Activated naive CD8-positive, alpha-beta T cell treated with anti-CD3 and anti-CD28 coated beads, Interleukin-2, amount 50 U/mL, for 24 hours (primary cell): ENCODE data around the gene PHACTR4.
"Not testable (repeated sequence)": the region's sequence is repeated elsewhere in the genome, so short reads cannot be mapped to it uniquely, and the experiment has no call there.

Experiments used
- ATAC-seq: fragments of 150-1000 bp; cut with Tn5 transposase; one replicate; pipeline ENCODE4 v1.10.0; 2021
- DNase-seq: peaks from one replicate; pipeline ENCODE4 v3.0.0; 2021
- H3K27ac Mint-ChIP-seq: one replicate; pipeline ENCODE4 v1.8.0; 2021; ENCODE audit warnings: mild to moderate bottlenecking, mixed read lengths
- H3K27me3 Mint-ChIP-seq: one replicate; pipeline ENCODE4 v1.8.0; 2021; ENCODE audit warnings: mixed read lengths
- H3K36me3 Mint-ChIP-seq: one replicate; pipeline ENCODE4 v1.8.0; 2021; ENCODE audit warnings: low read depth, mixed read lengths
- H3K4me1 Mint-ChIP-seq: one replicate; pipeline ENCODE4 v1.8.0; 2021; ENCODE audit warnings: mixed read lengths
- H3K4me3 Mint-ChIP-seq: one replicate; pipeline ENCODE4 v1.8.0; 2021; ENCODE audit warnings: mild to moderate bottlenecking, moderate library complexity, mixed read lengths
- H3K9me3 Mint-ChIP-seq: one replicate; pipeline ENCODE4 v1.8.0; 2021; ENCODE audit warnings: mixed read lengths

PHACTR4 gene

GRCh38 chr1:28509705-28510272, 140.2 kb downstream of the PHACTR4 start:
- H3K36me3 Mint-ChIP-seq = peaks cover 82% of the 10 kb centered on the region
- ATAC-seq (no peak), DNase-seq (peak; percentile 43)
- H3K27me3 Mint-ChIP-seq = peaks cover 16% of the 10 kb centered on the region
- peak overlapping the region; percentile 100 for H3K27ac Mint-ChIP-seq
- H3K9me3 Mint-ChIP-seq = peaks cover 2% of the 10 kb centered on the region
- H3K4me1 Mint-ChIP-seq = peaks cover 66% of the 10 kb centered on the region
- H3K4me3 Mint-ChIP-seq = peak overlapping the region; percentile 99

DNA sequence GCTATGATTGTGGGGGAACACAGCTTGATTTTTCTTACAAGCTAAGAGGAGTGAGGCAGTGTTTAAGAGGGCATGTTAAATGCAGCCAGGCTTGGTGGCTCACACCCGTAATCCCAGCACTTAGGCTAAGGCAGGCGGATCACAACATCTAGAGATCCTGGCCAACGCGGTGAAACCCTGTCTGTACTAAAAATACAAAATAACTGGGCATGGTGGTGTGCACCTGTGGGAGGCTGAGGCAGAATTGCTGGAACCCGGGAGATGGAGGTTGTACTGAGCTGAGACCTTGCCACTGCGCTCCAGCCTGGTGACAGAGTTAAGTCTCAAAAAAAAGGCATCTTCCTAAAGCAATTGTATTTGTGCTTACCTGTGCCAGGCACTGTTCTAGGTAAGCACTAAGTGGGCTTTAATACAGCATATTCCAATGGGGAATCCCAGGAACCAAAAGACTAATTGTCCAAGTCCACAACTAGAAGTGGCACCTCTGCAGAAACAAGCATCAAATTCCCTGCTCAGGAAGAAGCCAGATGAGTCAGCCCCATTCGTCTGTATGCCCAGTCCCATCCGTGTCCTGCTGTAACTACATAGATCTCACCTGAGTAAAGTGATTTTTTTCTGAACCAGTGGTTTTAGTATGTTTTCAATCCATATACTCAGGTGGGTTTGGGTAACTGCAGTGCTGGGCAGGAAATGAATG, 140.9 kb downstream of the PHACTR4 start:
- Mint-ChIP-seq H3K27me3 (peaks cover 16% of the 10 kb centered on the region), H3K4me3 (peak overlapping the region; percentile 99), H3K36me3 (peaks cover 83% of the 10 kb centered on the region), H3K4me1 (peaks cover 63% of the 10 kb centered on the region), H3K27ac (peak overlapping the region; percentile 100), H3K9me3 (peaks cover 2% of the 10 kb centered on the region)
- peak; percentile 5 for ATAC-seq
- DNase-seq = peak; percentile 59

DNA sequence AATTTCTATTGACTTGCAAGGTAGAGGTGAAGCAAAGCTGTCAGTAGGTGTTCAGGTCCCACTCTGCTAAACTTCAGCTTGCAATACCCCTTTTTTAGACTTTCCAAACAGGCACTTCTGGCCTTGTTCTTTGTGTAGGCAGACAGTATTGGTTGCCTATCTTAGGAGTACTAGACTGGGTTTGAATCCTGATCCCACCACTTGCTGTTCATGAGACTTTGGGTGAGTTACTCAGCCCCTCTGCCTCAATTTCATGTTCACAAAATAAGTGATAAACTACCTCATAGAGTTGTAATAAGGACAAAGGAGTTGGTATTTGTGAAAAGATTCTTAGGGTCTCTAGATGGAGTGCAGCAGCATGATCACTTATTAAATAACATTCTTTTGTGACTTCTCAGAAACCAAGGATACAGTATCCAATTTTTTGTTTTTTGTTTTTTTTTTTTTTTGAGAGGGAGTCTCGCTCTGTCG, 141.5 kb downstream of the PHACTR4 start:
- Mint-ChIP-seq H3K4me1 (peaks cover 57% of the 10 kb centered on the region), H3K27me3 (peaks cover 12% of the 10 kb centered on the region), H3K4me3 (peak overlapping the region; percentile 99), H3K36me3 (peaks cover 77% of the 10 kb centered on the region), H3K9me3 (no peaks in the 10 kb centered on the region), H3K27ac (peak overlapping the region; percentile 100)
- DNase-seq = peak; percentile 33
- peak; percentile 6 for ATAC-seq

GRCh38 chr1:28512058-28512611, 142.6 kb downstream of the PHACTR4 start:
- DNase-seq (peak; percentile 31), ATAC-seq (no peak)
- H3K27ac Mint-ChIP-seq = peak overlapping the region; percentile 75
- H3K4me1 Mint-ChIP-seq = peaks cover 50% of the 10 kb centered on the region
- H3K27me3 Mint-ChIP-seq = peaks cover 8% of the 10 kb centered on the region
- no peaks in the 10 kb centered on the region for H3K9me3 Mint-ChIP-seq
- H3K4me3 Mint-ChIP-seq = peak overlapping the region; percentile 99
- H3K36me3 Mint-ChIP-seq = peaks cover 66% of the 10 kb centered on the region

DNA sequence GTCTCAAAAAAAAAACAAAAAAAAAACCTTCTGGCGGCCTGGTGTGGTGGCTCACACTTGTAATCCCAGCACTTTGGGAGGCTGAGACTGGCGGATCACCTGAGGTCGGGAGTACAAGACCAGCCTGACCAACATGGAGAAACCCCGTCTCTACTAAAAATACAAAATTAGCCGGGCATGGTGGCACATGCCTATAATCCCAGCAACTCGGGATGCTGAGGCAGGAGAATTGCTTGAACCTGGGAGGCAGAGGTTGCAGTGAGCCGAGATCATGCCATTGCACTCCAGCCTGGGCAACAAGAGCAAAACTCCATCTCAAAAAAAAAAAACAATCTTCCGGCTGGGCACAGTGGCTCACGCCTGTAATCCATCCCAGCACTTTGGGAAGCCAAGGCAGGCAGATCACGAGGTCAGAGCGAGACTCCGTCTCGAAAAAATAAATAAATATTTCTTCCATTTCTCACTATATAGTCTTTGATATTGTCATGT, 144.9 kb downstream of the PHACTR4 start:
- Mint-ChIP-seq H3K4me3 (peak overlapping the region; percentile 55), H3K27ac (peak overlapping the region; percentile 59), H3K36me3 (peaks cover 54% of the 10 kb centered on the region)

GRCh38 chr1:28516518-28516956, 147.0 kb downstream of the PHACTR4 start:
- DNase-seq (no peak), ATAC-seq (no peak)
- Mint-ChIP-seq H3K27me3 (no peaks in the 10 kb centered on the region), H3K36me3 (peaks cover 40% of the 10 kb centered on the region), H3K9me3 (no peaks in the 10 kb centered on the region), H3K4me1 (peaks cover 43% of the 10 kb centered on the region), H3K4me3 (no peak overlapping the region), H3K27ac (peak overlapping the region; percentile 90)

More for the DNA sequence above, 144.9 kb downstream of the PHACTR4 start:
- not testable (repeated sequence) for ATAC-seq, H3K27me3 Mint-ChIP-seq, H3K9me3 Mint-ChIP-seq
- DNase-seq = peak; percentile 19
- H3K4me1 Mint-ChIP-seq = peaks cover 46% of the 10 kb centered on the region

DNA sequence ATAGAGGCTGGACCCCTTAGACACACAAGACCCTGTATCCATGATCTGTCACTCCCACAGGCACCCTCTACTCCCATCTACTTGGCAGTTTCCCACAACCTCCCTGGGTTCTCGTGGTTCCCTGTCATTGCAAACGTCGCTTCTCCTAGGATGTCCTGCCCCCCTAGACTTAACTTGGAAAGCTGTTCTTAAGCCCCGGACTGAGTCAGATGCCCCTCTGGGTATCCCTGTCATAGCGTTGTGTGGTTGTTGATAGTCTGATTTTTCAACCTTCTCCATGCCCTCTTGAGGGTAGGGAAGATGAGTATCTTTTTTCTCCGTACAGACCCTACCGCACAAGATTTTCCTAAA, 148.1 kb downstream of the PHACTR4 start:
- peak; percentile 10 for ATAC-seq
- peak; percentile 14 for DNase-seq
- Mint-ChIP-seq H3K4me3 (peak overlapping the region; percentile 79), H3K36me3 (peaks cover 38% of the 10 kb centered on the region), H3K27me3 (no peaks in the 10 kb centered on the region), H3K9me3 (no peaks in the 10 kb centered on the region), H3K27ac (peak overlapping the region; percentile 90), H3K4me1 (peaks cover 39% of the 10 kb centered on the region)

DNA sequence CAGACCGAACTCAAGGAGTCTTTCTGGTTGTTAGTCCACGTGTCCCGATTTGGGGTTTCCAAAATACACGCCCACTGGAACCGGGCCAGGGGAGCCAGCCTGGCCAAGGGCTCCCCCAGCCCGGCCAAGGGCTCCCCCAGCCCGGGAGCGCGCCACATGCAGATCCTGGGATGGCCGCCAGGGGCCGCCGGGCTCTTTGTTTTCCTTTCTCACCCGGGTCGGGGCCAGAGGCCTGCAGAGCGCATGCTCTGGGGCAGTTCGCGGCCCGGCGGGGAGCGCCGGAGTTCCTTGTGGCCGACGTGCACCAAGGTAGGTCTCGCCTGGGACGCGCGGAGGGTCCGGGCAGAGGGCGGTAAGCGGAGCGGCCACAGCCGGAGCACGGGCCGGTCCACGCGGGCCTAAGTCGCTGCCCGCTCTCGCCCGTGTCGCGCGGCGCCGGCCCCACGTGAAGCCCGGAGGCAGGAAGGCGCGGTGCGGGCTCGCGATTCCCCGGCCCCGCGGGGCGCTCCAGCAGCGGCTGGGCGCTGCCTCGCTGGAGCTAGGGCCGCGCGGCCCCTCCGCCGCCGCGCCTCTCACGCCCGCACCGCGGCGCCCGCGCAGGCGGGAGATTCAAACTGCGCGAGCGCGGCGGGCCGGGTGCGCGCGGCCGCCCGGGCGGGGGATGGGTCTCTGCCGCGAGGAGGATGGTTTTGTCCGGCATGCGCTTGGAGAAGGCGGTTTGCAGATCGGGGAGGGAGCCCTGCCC, 148.6 kb downstream of the PHACTR4 start:
- Mint-ChIP-seq H3K36me3 (peaks cover 39% of the 10 kb centered on the region), H3K4me1 (peaks cover 38% of the 10 kb centered on the region), H3K27ac (peak overlapping the region; percentile 90), H3K27me3 (no peaks in the 10 kb centered on the region), H3K9me3 (no peaks in the 10 kb centered on the region), H3K4me3 (peak overlapping the region; percentile 92)
- DNase-seq (peak; percentile 95), ATAC-seq (peak; percentile 56)

DNA sequence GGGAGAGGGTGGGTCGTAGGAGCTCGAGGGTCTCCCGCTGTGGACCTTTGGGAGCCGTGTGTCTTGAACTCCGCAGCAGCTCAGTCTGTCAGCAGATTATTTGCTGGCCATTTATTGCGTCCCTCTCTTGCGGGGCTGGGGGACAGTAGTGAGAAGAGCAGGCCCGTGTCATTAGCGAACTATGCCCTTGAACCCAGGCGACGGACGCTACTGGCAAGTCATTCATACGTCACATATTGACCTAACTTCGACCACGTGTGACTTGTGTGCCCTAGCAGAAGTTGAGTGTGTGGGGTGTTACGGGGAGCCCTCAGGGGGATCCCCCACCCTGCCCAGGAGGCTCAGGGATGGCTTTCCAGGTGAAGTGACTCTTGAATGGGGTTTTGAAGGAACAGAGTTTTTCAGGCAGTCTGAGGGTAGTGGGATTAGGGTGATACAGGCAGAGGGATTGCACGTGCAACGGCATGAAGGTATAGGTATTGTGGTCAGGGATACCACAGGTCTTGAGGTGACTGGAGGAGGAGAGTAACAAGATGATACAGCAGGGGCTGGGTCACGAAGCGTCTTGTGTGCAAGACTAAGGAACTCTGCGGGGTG, 149.3 kb downstream of the PHACTR4 start:
- H3K36me3 Mint-ChIP-seq = peaks cover 40% of the 10 kb centered on the region
- peaks cover 38% of the 10 kb centered on the region for H3K4me1 Mint-ChIP-seq
- DNase-seq = peak; percentile 58
- peak overlapping the region; percentile 92 for H3K4me3 Mint-ChIP-seq
- no peaks in the 10 kb centered on the region for H3K9me3 Mint-ChIP-seq
- ATAC-seq = peak; percentile 67
- peak overlapping the region; percentile 88 for H3K27ac Mint-ChIP-seq
- H3K27me3 Mint-ChIP-seq = no peaks in the 10 kb centered on the region

DNA sequence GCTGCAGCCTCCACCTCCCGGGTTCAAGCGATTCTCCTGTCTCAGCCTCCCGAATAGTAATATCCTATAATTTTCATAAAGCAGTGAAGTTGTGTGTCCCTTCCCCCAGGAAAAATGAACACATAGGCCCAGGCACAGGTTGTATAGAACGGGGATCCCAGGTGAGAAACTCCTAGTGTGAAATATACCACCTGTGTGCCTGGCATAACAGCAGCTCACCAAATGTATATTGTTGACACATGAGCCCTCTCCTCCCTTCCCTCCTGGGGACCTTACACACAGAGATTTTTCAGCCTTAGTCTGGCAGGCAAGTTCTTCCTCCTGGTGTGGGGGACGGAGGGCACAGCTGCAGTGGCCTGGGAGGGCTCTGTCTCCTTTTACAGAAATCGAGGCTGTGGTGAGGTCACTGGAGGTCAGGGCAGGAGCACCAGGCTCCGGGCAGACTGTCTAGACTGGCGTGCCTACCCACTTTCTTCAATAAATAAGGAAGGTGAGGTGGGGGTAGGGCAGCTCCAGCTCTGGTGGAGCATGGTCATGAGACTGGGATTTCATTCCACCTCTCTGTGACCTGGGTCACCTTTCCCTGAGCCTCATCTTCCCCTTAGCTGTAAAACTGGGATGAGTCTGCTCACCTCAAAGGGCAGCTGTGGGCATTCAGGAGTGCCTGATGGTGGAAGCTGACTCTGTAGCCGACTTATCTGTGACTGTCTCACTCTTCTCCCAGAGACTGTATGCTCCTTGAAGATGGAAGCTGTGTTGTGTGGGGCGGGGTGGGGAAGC, 150.6 kb downstream of the PHACTR4 start:
- peaks cover 38% of the 10 kb centered on the region for H3K36me3 Mint-ChIP-seq

GRCh38 chr1:28520796-28521195, 151.3 kb downstream of the PHACTR4 start:
- H3K27ac Mint-ChIP-seq, H3K27me3 Mint-ChIP-seq, ATAC-seq, DNase-seq, H3K9me3 Mint-ChIP-seq, H3K4me3 Mint-ChIP-seq: not testable (repeated sequence)
- Mint-ChIP-seq H3K36me3 (peaks cover 41% of the 10 kb centered on the region), H3K4me1 (peaks cover 38% of the 10 kb centered on the region)

More for the DNA sequence above, 150.6 kb downstream of the PHACTR4 start:
- Mint-ChIP-seq H3K27me3 (no peaks in the 10 kb centered on the region), H3K27ac (peak overlapping the region; percentile 67), H3K4me1 (peaks cover 38% of the 10 kb centered on the region), H3K9me3 (no peaks in the 10 kb centered on the region), H3K4me3 (peak overlapping the region; percentile 61)
- no peak for ATAC-seq
- no peak for DNase-seq

- no peaks in the 10 kb centered on the region for H3K27me3 Mint-ChIP-seq
- H3K4me1 Mint-ChIP-seq = peaks cover 38% of the 10 kb centered on the region
- ATAC-seq (no peak), DNase-seq (no peak)
- peaks cover 45% of the 10 kb centered on the region for H3K36me3 Mint-ChIP-seq
- H3K27ac Mint-ChIP-seq = no peak overlapping the region
- no peaks in the 10 kb centered on the region for H3K9me3 Mint-ChIP-seq
- H3K4me3 Mint-ChIP-seq = no peak overlapping the region
Observed at GRCh38 chr1:28521502-28522164, 152.1 kb downstream of the PHACTR4 start.

- H3K27ac Mint-ChIP-seq, ATAC-seq, H3K9me3 Mint-ChIP-seq, H3K27me3 Mint-ChIP-seq, DNase-seq, H3K4me3 Mint-ChIP-seq: not testable (repeated sequence)
- Mint-ChIP-seq H3K36me3 (peaks cover 43% of the 10 kb centered on the region), H3K4me1 (peaks cover 32% of the 10 kb centered on the region)
Observed at GRCh38 chr1:28522537-28522936, 153.0 kb downstream of the PHACTR4 start.
